Measurements from ENCODE around the gene SPEF1.
A peak's percentile ranks its signal among the peaks of the same experiment; 100 is the strongest.

The SPEF1 gene

GRCh38 chr20:3786126-3786484, 4.9 kb upstream of the SPEF1 start:
- ChIA-PET CTCF (interaction anchor here (0.6 to 11.6 kb wide), 11 partner anchors 9 to 107 kb away, joined by 3 to 255 read pairs (median 17); partner anchors contain the start of genes ADAM33, ADISSP, AP5S1 and CDC25B), POLR2A (interaction anchor here (1.0 to 2.2 kb wide), 7 partner anchors 10 to 109 kb away, joined by 3 to 12 read pairs (median 5); partner anchors contain the start of genes ADAM33, ADISSP, AP5S1 and CDC25B)
- no peak for DNase-seq (ENCODE audit: low read depth, low spot score)
- peak overlapping the region; percentile 80 for H3K4me3 ChIP-seq (ENCODE audit: low read depth, low read length)
- TF ChIP-seq CTCF (IDR thresholded peaks at IDR 0.05; ENCODE audit: insufficient read depth, low read length, missing control alignments): peak; percentile 1

GRCh38 chr20:3785240-3786125, 4.2 kb upstream of the SPEF1 start:
- TF ChIP-seq CTCF (IDR thresholded peaks at IDR 0.05; ENCODE audit: insufficient read depth, low read length, missing control alignments): no peak
- POLR2A ChIA-PET: interaction anchor here (1.1 to 2.2 kb wide), 6 partner anchors 10 to 109 kb away, joined by 3 to 12 read pairs (median 7); partner anchors contain the start of genes ADISSP, AP5S1 and CDC25B
- CTCF ChIA-PET: interaction anchor here (1.2 to 11.6 kb wide), 11 partner anchors 8 to 107 kb away, joined by 3 to 255 read pairs (median 17); partner anchors contain the start of genes ADAM33, ADISSP, AP5S1 and CDC25B
- H3K4me3 ChIP-seq (ENCODE audit: low read depth, low read length): peak overlapping the region; percentile 80
- no peak for DNase-seq (ENCODE audit: low read depth, low spot score)

- peak overlapping the region; percentile 80 for H3K4me3 ChIP-seq (ENCODE audit: low read depth, low read length)
- POLR2A ChIA-PET: interaction anchor here (2.1 to 2.2 kb wide), 2 partner anchors 17 to 36 kb away, joined by 9 to 12 read pairs; partner anchors contain the start of genes ADISSP and AP5S1
- CTCF ChIA-PET: interaction anchor here (2.2 to 11.6 kb wide), 6 partner anchors 10 to 106 kb away, joined by 9 to 255 read pairs (median 36); partner anchors contain the start of genes ADAM33, AP5S1 and CDC25B
- no peak for TF ChIP-seq CTCF (IDR thresholded peaks at IDR 0.05; ENCODE audit: insufficient read depth, low read length, missing control alignments)
- DNase-seq (ENCODE audit: low read depth, low spot score): no peak
These were observed 3.6 kb upstream of the SPEF1 start for GRCh38 chr20:3784863-3785239.

- ChIA-PET CTCF (interaction anchor here (1.1 to 11.6 kb wide), 9 partner anchors 11 to 106 kb away, joined by 3 to 255 read pairs (median 21); partner anchors contain the start of genes ADAM33, ADISSP, AP5S1 and CDC25B), POLR2A (no interaction called here)
- TF ChIP-seq CTCF (IDR thresholded peaks at IDR 0.05; ENCODE audit: insufficient read depth, low read length, missing control alignments): no peak
- DNase-seq (ENCODE audit: low read depth, low spot score): no peak
- peak overlapping the region; percentile 80 for H3K4me3 ChIP-seq (ENCODE audit: low read depth, low read length)
These were observed 3.1 kb upstream of the SPEF1 start for GRCh38 chr20:3784216-3784853.

- TF ChIP-seq CTCF (IDR thresholded peaks at IDR 0.05; ENCODE audit: insufficient read depth, low read length, missing control alignments): no peak
- no peak overlapping the region for H3K4me3 ChIP-seq (ENCODE audit: low read depth, low read length)
- ChIA-PET CTCF (interaction anchor here (1.1 to 11.6 kb wide), 6 partner anchors 16 to 105 kb away, joined by 3 to 255 read pairs (median 18); partner anchors contain the start of genes ADAM33, ADISSP and AP5S1), POLR2A (no interaction called here)
- DNase-seq (ENCODE audit: low read depth, low spot score): no peak
These were observed 2.4 kb upstream of the SPEF1 start for GRCh38 chr20:3783511-3784195.
